Measurements from ENCODE around the gene TRAPPC2B.

The TRAPPC2B gene

DNA sequence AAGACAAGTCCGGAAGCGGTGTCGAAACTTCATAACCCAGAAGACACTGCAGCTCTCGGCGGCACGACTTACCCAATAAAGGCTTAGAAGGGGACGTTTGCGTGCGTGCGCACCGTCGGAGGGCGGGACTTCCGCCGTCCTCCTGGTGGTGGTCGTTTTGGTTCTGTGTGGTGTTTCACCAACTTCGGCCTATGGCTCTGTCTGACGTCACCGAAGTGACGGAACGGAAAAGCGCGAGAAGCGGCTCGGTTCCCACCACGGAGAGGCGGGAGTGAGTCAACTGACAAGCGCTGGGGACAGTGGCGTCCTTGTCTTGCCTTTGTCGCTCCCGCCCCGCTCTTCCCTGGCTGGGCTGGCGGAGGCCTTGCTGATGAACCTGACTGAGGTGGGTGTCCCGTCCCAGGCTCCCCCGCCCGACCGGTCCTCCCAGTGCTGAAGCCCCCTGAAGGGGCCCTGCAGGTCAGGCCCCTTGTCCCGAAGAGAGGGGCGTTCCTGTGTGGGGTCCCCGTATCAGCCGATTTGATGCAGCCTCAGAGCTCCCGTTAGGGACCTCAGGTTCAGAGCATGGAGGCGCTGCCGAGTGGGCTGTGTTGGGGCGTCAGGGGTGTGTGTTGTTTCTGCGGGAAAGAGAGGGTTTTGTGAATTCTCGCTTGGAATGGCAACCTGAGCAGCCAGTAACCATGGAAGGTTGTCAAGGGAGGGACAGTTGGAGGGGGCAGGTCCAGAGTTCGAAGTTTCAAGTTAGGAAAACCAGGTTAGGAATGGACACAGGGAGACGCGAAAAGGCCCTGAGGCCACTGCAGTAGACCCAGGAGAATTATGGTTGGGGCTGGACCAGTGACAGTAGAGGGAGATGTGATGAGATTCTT, 26.6 kb downstream of the TRAPPC2B start, which contains the start of gene ZNF548:
Gene ZNF548, plus strand, starts transcription at position 125 of the 869 bp plus-strand sequence. Its CDS starts 246 bp downstream, at position 371.
- H3K79me2 ChIP-seq (ENCODE audit: insufficient read depth, low read length), result peaks cover 25% of the 10 kb centered on the region
- H3F3A ChIP-seq (ENCODE audit: insufficient read depth, low read length), result no peaks in the 10 kb centered on the region
- no peak for TF ChIP-seq EZH2 (IDR thresholded peaks at IDR 0.05; ENCODE audit: borderline replicate concordance, low read length)
- peak; percentile 4; the same call in 1 of the 2 replicates for TF ChIP-seq CTCF (IDR thresholded peaks at IDR 0.05; ENCODE audit: low read length)
- no peaks in the 10 kb centered on the region for H4K20me1 ChIP-seq (ENCODE audit: insufficient read depth, low read length)
- peak within 1 kb of the TSS; percentile 85 for H3K4me2 ChIP-seq (ENCODE audit: low read length)
- H3K9ac ChIP-seq (ENCODE audit: low read length), result peak within 1 kb of the TSS; percentile 87
- peaks cover 16% of the 10 kb centered on the region for H3K4me1 ChIP-seq (ENCODE audit: insufficient read depth, low read length, severe bottlenecking)
- H3K9me3 ChIP-seq (ENCODE audit: low read length), result peaks cover 21% of the 10 kb centered on the region
- peak within 1 kb of the TSS; percentile 90 for H3K4me3 ChIP-seq (ENCODE audit: low read depth, low read length, poor library complexity, severe bottlenecking)
- no peaks in the 10 kb centered on the region for H3K9me2 ChIP-seq (ENCODE audit: low read depth, low read length)
- peaks cover 25% of the 10 kb centered on the region for H3K36me3 ChIP-seq (ENCODE audit: insufficient read depth, low read length)
- peak within 1 kb of the TSS; percentile 88; the same call in 1 of the 2 replicates for H2AFZ ChIP-seq (ENCODE audit: low read length)
- no peaks in the 10 kb centered on the region for H3K27me3 ChIP-seq (ENCODE audit: insufficient read depth, low read length)
- peak within 1 kb of the TSS; percentile 59 for H3K27ac ChIP-seq (ENCODE audit: low read depth, low read length, poor library complexity, severe bottlenecking)

GRCh38 chr19:57395710-57396109, 32.4 kb downstream of the TRAPPC2B start:
- Histone ChIP-seq H3K9me2 (ENCODE audit: low read depth, low read length) (no peaks in the 10 kb centered on the region), H4K20me1 (ENCODE audit: insufficient read depth, low read length) (no peaks in the 10 kb centered on the region), H3K27ac (ENCODE audit: low read depth, low read length, poor library complexity, severe bottlenecking) (no peak overlapping the region), H3K9ac (ENCODE audit: low read length) (no peak overlapping the region), H3K4me3 (ENCODE audit: low read depth, low read length, poor library complexity, severe bottlenecking) (no peak overlapping the region), H3F3A (ENCODE audit: insufficient read depth, low read length) (no peaks in the 10 kb centered on the region), H3K36me3 (ENCODE audit: insufficient read depth, low read length) (peaks cover 74% of the 10 kb centered on the region), H3K4me1 (ENCODE audit: insufficient read depth, low read length, severe bottlenecking) (peaks cover 6% of the 10 kb centered on the region), H3K4me2 (ENCODE audit: low read length) (no peak overlapping the region), H2AFZ (ENCODE audit: low read length) (no peak overlapping the region), H3K79me2 (ENCODE audit: insufficient read depth, low read length) (peaks cover 20% of the 10 kb centered on the region), H3K9me3 (ENCODE audit: low read length) (peaks cover 26% of the 10 kb centered on the region), H3K27me3 (ENCODE audit: insufficient read depth, low read length) (no peaks in the 10 kb centered on the region)
- no peak for TF ChIP-seq CTCF (IDR thresholded peaks at IDR 0.05; ENCODE audit: low read length)
- TF ChIP-seq EZH2 (IDR thresholded peaks at IDR 0.05; ENCODE audit: borderline replicate concordance, low read length), result no peak

DNA sequence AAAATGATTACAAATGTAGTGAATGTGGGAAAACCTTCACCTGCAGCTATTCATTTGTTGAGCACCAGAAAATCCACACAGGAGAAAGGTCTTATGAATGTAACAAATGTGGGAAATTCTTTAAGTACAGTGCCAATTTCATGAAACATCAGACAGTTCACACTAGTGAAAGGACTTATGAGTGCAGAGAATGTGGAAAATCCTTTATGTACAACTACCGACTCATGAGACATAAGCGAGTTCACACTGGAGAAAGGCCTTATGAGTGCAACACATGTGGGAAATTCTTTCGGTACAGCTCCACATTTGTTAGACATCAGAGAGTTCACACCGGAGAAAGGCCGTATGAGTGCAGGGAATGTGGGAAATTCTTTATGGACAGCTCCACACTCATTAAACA, 35.5 kb downstream of the TRAPPC2B start:
- no peak overlapping the region for H3K9ac ChIP-seq (ENCODE audit: low read length)
- no peaks in the 10 kb centered on the region for H4K20me1 ChIP-seq (ENCODE audit: insufficient read depth, low read length)
- H3K79me2 ChIP-seq (ENCODE audit: insufficient read depth, low read length), result no peaks in the 10 kb centered on the region
- H2AFZ ChIP-seq (ENCODE audit: low read length), result no peak overlapping the region
- TF ChIP-seq EZH2 (IDR thresholded peaks at IDR 0.05; ENCODE audit: borderline replicate concordance, low read length), result no peak
- TF ChIP-seq CTCF (IDR thresholded peaks at IDR 0.05; ENCODE audit: low read length), result no peak
- peaks cover 39% of the 10 kb centered on the region for H3K9me3 ChIP-seq (ENCODE audit: low read length)
- H3K27ac ChIP-seq (ENCODE audit: low read depth, low read length, poor library complexity, severe bottlenecking), result no peak overlapping the region
- H3K36me3 ChIP-seq (ENCODE audit: insufficient read depth, low read length), result peaks cover 74% of the 10 kb centered on the region
- H3F3A ChIP-seq (ENCODE audit: insufficient read depth, low read length), result no peaks in the 10 kb centered on the region
- H3K4me3 ChIP-seq (ENCODE audit: low read depth, low read length, poor library complexity, severe bottlenecking), result no peak overlapping the region
- no peak overlapping the region for H3K4me2 ChIP-seq (ENCODE audit: low read length)
- no peaks in the 10 kb centered on the region for H3K4me1 ChIP-seq (ENCODE audit: insufficient read depth, low read length, severe bottlenecking)
- no peaks in the 10 kb centered on the region for H3K9me2 ChIP-seq (ENCODE audit: low read depth, low read length)
- no peaks in the 10 kb centered on the region for H3K27me3 ChIP-seq (ENCODE audit: insufficient read depth, low read length)
